ENCODE results near the gene PGLYRP4.

DNA sequence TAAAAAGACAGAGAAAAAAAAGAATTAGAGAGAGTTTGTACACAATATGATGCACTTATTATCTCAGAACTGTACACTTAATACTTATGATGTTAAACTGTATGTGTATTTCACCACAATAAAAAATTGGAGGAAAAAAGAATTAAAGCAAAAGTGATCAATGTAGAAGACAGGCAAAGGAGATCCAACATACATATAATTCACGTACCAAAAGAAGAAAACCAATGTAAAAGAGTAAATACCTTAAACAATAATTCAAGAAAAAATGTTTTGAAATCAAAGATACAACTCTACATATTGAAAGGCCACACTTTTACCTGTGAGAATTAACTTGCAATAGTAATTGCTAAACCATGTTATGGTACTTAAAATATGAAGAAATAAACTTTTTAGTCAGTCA, 26.1 kb downstream of the PGLYRP4 start:
- TF ChIP-seq, protein P1, sequence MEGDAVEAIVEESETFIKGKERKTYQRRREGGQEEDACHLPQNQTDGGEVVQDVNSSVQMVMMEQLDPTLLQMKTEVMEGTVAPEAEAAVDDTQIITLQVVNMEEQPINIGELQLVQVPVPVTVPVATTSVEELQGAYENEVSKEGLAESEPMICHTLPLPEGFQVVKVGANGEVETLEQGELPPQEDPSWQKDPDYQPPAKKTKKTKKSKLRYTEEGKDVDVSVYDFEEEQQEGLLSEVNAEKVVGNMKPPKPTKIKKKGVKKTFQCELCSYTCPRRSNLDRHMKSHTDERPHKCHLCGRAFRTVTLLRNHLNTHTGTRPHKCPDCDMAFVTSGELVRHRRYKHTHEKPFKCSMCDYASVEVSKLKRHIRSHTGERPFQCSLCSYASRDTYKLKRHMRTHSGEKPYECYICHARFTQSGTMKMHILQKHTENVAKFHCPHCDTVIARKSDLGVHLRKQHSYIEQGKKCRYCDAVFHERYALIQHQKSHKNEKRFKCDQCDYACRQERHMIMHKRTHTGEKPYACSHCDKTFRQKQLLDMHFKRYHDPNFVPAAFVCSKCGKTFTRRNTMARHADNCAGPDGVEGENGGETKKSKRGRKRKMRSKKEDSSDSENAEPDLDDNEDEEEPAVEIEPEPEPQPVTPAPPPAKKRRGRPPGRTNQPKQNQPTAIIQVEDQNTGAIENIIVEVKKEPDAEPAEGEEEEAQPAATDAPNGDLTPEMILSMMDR (IDR thresholded peaks at IDR 0.05): no peak
- no peak for TF ChIP-seq EZH2 (IDR thresholded peaks at IDR 0.05; ENCODE audit: borderline replicate concordance, insufficient read depth, low read depth, low read length, poor library complexity, severe bottlenecking)

All from B cell (primary cell).